Gastrocnemius medialis (tissue), 4 donors: ENCODE measurements around the gene KIF26B.

ENCODE experiments used
- CTCF ChIP-seq, 5 experiments: fragments of 450-650 bp in 3 of 5; fragments of 200-600 bp in 2 of 5; sonication (generic) in 2 of 5; IDR thresholded peaks in 4 of 5; conservative IDR thresholded peaks in 1 of 5; 1 replicate in 4 of 5; 2 replicates in 1 of 5; pipeline ENCODE4 v1.5.1; 2016 to 2019; ENCODE audit warnings: antibody characterized with exemption in 5 of 5, mild to moderate bottlenecking in 3 of 5, moderate library complexity in 3 of 5
- POLR2A ChIP-seq, 2 donors: fragments of 450-650 bp; IDR thresholded peaks; one replicate each; pipeline ENCODE4 v1.6.1; 2017; ENCODE audit warnings: antibody characterized with exemption in 2 of 2, mild to moderate bottlenecking in 2 of 2, moderate library complexity in 2 of 2

GRCh38 chr1:245378745-245379144, 224.0 kb downstream of the KIF26B start:
- TF ChIP-seq CTCF (IDR thresholded peaks at IDR 0.05 in 4 of 5, conservative IDR thresholded peaks at IDR 0.05 in 1 of 5) (no peak), POLR2A (IDR thresholded peaks at IDR 0.05) (no peak)
